GM21576 (cell line): Measurements from ENCODE around the gene SYNE3.

Source experiments
- ATAC-seq: cut with Tn5 transposase; IDR thresholded peaks from one replicate; pipeline ENCODE4 v1.9.1; 2021; ENCODE audit warnings: mild to moderate bottlenecking, moderate library complexity; ENCODE audit not compliant: unreplicated experiment

Gene SYNE3

GRCh38 chr14:95489214-95490137 lies 27.0 kb downstream of the SYNE3 start:
- ATAC-seq, result no peak

GRCh38 chr14:95488376-95489213 lies 27.9 kb downstream of the SYNE3 start:
- ATAC-seq, result no peak

GRCh38 chr14:95487669-95488084 lies 28.8 kb downstream of the SYNE3 start:
- no peak for ATAC-seq

- ATAC-seq, result peak; percentile 51
These were observed 29.4 kb downstream of the SYNE3 start for GRCh38 chr14:95486875-95487668.

GRCh38 chr14:95485222-95485819 lies 31.1 kb downstream of the SYNE3 start:
- no peak for ATAC-seq

GRCh38 chr14:95484296-95484695 lies 32.2 kb downstream of the SYNE3 start:
- no peak for ATAC-seq

GRCh38 chr14:95483309-95484165 lies 32.9 kb downstream of the SYNE3 start:
- no peak for ATAC-seq

- no peak for ATAC-seq
These were observed 33.7 kb downstream of the SYNE3 start for GRCh38 chr14:95482627-95483308.

- ATAC-seq, result no peak
These were observed 34.9 kb downstream of the SYNE3 start for GRCh38 chr14:95481391-95482022.

GRCh38 chr14:95480887-95481226 lies 35.6 kb downstream of the SYNE3 start:
- ATAC-seq, result no peak

- peak; percentile 40 for ATAC-seq
These were observed 36.2 kb downstream of the SYNE3 start for GRCh38 chr14:95480109-95480886.

- no peak for ATAC-seq
These were observed 37.0 kb downstream of the SYNE3 start for GRCh38 chr14:95479494-95479893.

GRCh38 chr14:95478818-95479217 lies 37.6 kb downstream of the SYNE3 start:
- no peak for ATAC-seq

- ATAC-seq, result no peak
These were observed 38.1 kb downstream of the SYNE3 start for GRCh38 chr14:95478309-95478708.

GRCh38 chr14:95477411-95478269 lies 38.8 kb downstream of the SYNE3 start:
- ATAC-seq, result no peak

- no peak for ATAC-seq
These were observed 39.7 kb downstream of the SYNE3 start for GRCh38 chr14:95476747-95477146.
